ENCODE data around the gene CMSS1. TPM values are rescaled to one million over a fixed set of nuclear protein-coding genes. Genes with fewer than 3 reads are reported as not detected.
A peak's percentile ranks its signal among the peaks of the same experiment; 100 is the strongest.

CMSS1 gene
- polyA plus RNA-seq, 1 of the 3 experiments (the other 2 are of a cell fraction) = 9.1 TPM

DNA sequence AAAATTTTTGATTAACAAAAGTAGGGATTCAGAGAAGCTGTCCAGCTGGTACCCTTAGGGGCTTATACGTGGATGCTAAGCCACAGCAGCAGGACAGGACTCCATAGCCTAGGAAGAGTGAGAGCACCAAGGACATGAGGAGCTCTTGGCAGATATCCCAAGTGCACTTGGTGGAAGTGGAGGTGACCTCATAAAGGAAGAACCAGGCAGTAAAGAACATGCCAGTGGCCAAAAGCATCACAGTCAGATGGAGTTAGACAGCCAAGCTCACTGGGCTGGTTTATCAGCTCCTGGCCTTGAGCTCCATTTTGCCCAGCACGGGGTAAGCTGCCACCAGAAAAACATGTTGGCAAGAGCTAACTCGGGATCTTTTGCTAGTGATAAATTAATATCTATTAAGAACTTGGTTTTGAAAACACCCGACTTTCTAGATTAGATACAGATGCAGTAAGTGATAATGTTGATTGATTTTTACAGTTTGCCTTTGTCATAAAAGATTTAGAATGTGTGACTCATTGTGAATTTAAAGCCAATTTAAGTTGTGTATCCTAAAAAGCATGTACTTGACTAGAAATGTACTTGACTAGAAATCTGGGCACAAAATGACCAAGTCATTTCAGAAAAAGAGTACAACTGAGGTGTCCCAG lies 108.0 kb downstream of the CMSS1 start:
- 26% methylated on average over 4 of the region's 4 CpGs for WGBS (ENCODE audit: low lambda C conversion rate)
- Histone ChIP-seq H3K4me1 (ENCODE audit: control insufficient read depth in 1 of 2, insufficient read depth in 2 of 2, low read depth in 1 of 2, low read length in 1 of 2) (peaks cover 6 to 18% of the 10 kb centered on the region in 2 experiments; a peak in 3 of 4 replicates), H3K4me3 (ENCODE audit: low read depth in 2 of 2, low read length in 1 of 2) (no peak overlapping the region), H3K27me3 (ENCODE audit: insufficient read depth) (no peaks in the 10 kb centered on the region), H3K9me2 (no peaks in the 10 kb centered on the region), H3F3A (replicated peaks; ENCODE audit: insufficient read depth) (peaks cover 10% of the 10 kb centered on the region), H3K9me3 (no peaks in the 10 kb centered on the region), H4K20me1 (ENCODE audit: insufficient read depth) (no peaks in the 10 kb centered on the region), H3K9ac (peak overlapping the region; percentile 9; the same call in 1 of the 2 replicates), H2AFZ (ENCODE audit: low read depth) (peak overlapping the region; percentile 35; the same call in 1 of the 2 replicates), H3K79me2 (ENCODE audit: insufficient read depth) (no peaks in the 10 kb centered on the region), H3K27ac (ENCODE audit: low read depth in 2 of 2, low read length in 1 of 2) (peak overlapping the region; percentile 43 to 70; a peak in 3 of 4 replicates), H3K4me2 (peak overlapping the region; percentile 15; the same call in 1 of the 2 replicates), H3K36me3 (replicated peaks in 1 of 2; ENCODE audit: control insufficient read depth in 1 of 2, insufficient read depth in 2 of 2, low read length in 1 of 2) (no peaks in the 10 kb centered on the region)
- DNase-seq = peak; percentile 27
- POLR2A ChIA-PET = no interaction called here
- CTCF ChIA-PET = interaction anchor here (1.1 kb wide), 1 partner anchor 83 kb away, joined by 4 read pairs; no protein-coding TSS in a partner anchor
- TF ChIP-seq ELF1 (IDR thresholded peaks at IDR 0.05) (no peak), RCOR1 (IDR thresholded peaks at IDR 0.05; ENCODE audit: low read length) (no peak), GATA2 (CRISPR knock-in tag; IDR thresholded peaks at IDR 0.05) (no peak), NFIC (IDR thresholded peaks at IDR 0.05; ENCODE audit: borderline replicate concordance) (peak; percentile 71), FOXM1 (IDR thresholded peaks at IDR 0.05; ENCODE audit: low read depth) (no peak), MXI1 (IDR thresholded peaks at IDR 0.05; ENCODE audit: low read depth, low read length) (0 out of 2 replicates have a peak, but pooled peaks have one; percentile 25), RAD21 (IDR thresholded peaks at IDR 0.05; ENCODE audit: low read length) (no peak), YY1 (IDR thresholded peaks at IDR 0.05; ENCODE audit: low read depth) (peak; percentile 49; the same call in 1 of the 2 replicates), TCF12 (IDR thresholded peaks at IDR 0.05) (peak; percentile 63), TEAD4 (IDR thresholded peaks at IDR 0.05; ENCODE audit: borderline replicate concordance, insufficient read depth) (no peak), SMC3 (IDR thresholded peaks at IDR 0.05; ENCODE audit: low read depth, low read length) (no peak), NRF1 (IDR thresholded peaks at IDR 0.05; ENCODE audit: low read depth, low read length) (no peak), TAF1 (IDR thresholded peaks at IDR 0.05; ENCODE audit: borderline replicate concordance, low read depth, low read length) (peak; percentile 25; the same call in 1 of the 2 replicates), EZH2phosphoT487 (IDR thresholded peaks at IDR 0.05; ENCODE audit: borderline replicate concordance, low read depth) (no peak), SIN3A (IDR thresholded peaks at IDR 0.05; ENCODE audit: borderline replicate concordance, low read depth, low read length) (no peak), FOXJ3 (CRISPR knock-in tag; IDR thresholded peaks at IDR 0.05) (no peak), RXRA (IDR thresholded peaks at IDR 0.05; ENCODE audit: borderline replicate concordance, low read depth) (0 out of 2 replicates have a peak, but pooled peaks have one; percentile 29), MEF2A (IDR thresholded peaks at IDR 0.05; ENCODE audit: borderline replicate concordance, low read depth) (no peak), GABPA (IDR thresholded peaks at IDR 0.05; ENCODE audit: low read depth) (no peak), CHD2 (IDR thresholded peaks at IDR 0.05; ENCODE audit: low read length, partially characterized antibody) (no peak)
- TF ChIP-seq, protein P1, sequence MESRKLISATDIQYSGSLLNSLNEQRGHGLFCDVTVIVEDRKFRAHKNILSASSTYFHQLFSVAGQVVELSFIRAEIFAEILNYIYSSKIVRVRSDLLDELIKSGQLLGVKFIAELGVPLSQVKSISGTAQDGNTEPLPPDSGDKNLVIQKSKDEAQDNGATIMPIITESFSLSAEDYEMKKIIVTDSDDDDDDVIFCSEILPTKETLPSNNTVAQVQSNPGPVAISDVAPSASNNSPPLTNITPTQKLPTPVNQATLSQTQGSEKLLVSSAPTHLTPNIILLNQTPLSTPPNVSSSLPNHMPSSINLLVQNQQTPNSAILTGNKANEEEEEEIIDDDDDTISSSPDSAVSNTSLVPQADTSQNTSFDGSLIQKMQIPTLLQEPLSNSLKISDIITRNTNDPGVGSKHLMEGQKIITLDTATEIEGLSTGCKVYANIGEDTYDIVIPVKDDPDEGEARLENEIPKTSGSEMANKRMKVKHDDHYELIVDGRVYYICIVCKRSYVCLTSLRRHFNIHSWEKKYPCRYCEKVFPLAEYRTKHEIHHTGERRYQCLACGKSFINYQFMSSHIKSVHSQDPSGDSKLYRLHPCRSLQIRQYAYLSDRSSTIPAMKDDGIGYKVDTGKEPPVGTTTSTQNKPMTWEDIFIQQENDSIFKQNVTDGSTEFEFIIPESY (IDR thresholded peaks at IDR 0.05; ENCODE audit: borderline replicate concordance, low read depth) = peak; percentile 17; the same call in 1 of the 2 replicates
- TF ChIP-seq, protein P2, sequence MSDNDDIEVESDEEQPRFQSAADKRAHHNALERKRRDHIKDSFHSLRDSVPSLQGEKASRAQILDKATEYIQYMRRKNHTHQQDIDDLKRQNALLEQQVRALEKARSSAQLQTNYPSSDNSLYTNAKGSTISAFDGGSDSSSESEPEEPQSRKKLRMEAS (IDR thresholded peaks at IDR 0.05; ENCODE audit: low read depth) = peak; percentile 51
- TF ChIP-seq, protein P3, sequence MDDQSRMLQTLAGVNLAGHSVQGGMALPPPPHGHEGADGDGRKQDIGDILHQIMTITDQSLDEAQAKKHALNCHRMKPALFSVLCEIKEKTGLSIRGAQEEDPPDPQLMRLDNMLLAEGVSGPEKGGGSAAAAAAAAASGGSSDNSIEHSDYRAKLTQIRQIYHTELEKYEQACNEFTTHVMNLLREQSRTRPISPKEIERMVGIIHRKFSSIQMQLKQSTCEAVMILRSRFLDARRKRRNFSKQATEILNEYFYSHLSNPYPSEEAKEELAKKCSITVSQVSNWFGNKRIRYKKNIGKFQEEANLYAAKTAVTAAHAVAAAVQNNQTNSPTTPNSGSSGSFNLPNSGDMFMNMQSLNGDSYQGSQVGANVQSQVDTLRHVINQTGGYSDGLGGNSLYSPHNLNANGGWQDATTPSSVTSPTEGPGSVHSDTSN (IDR thresholded peaks at IDR 0.05) = peak; percentile 61
- TF ChIP-seq, protein P4, sequence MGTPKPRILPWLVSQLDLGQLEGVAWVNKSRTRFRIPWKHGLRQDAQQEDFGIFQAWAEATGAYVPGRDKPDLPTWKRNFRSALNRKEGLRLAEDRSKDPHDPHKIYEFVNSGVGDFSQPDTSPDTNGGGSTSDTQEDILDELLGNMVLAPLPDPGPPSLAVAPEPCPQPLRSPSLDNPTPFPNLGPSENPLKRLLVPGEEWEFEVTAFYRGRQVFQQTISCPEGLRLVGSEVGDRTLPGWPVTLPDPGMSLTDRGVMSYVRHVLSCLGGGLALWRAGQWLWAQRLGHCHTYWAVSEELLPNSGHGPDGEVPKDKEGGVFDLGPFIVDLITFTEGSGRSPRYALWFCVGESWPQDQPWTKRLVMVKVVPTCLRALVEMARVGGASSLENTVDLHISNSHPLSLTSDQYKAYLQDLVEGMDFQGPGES (IDR thresholded peaks at IDR 0.05; ENCODE audit: low read depth, low read length) = no peak
- TF ChIP-seq, protein P5, sequence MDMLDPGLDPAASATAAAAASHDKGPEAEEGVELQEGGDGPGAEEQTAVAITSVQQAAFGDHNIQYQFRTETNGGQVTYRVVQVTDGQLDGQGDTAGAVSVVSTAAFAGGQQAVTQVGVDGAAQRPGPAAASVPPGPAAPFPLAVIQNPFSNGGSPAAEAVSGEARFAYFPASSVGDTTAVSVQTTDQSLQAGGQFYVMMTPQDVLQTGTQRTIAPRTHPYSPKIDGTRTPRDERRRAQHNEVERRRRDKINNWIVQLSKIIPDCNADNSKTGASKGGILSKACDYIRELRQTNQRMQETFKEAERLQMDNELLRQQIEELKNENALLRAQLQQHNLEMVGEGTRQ (IDR thresholded peaks at IDR 0.05; ENCODE audit: borderline replicate concordance, low read depth, low read length) = no peak
- TF ChIP-seq, protein P6, sequence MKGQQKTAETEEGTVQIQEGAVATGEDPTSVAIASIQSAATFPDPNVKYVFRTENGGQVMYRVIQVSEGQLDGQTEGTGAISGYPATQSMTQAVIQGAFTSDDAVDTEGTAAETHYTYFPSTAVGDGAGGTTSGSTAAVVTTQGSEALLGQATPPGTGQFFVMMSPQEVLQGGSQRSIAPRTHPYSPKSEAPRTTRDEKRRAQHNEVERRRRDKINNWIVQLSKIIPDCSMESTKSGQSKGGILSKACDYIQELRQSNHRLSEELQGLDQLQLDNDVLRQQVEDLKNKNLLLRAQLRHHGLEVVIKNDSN (IDR thresholded peaks at IDR 0.05; ENCODE audit: borderline replicate concordance, low read depth) = no peak

Data from SK-N-SH (cell line).